Measurements from ENCODE around the gene KCNK3. TPM values are rescaled to one million over a fixed set of nuclear protein-coding genes. Genes with fewer than 3 reads are reported as not detected.
"Not testable (repeated sequence)": the region's sequence is repeated elsewhere in the genome, so short reads cannot be mapped to it uniquely, and the experiment has no call there.

Gene KCNK3
- total RNA-seq, 1 donor from 2014 or later: 9.6 TPM

GRCh38 chr2:26754972-26755670 is 62.6 kb downstream of the KCNK3 start:
- DNase-seq (ENCODE audit: low read depth): peak; percentile 70

DNA sequence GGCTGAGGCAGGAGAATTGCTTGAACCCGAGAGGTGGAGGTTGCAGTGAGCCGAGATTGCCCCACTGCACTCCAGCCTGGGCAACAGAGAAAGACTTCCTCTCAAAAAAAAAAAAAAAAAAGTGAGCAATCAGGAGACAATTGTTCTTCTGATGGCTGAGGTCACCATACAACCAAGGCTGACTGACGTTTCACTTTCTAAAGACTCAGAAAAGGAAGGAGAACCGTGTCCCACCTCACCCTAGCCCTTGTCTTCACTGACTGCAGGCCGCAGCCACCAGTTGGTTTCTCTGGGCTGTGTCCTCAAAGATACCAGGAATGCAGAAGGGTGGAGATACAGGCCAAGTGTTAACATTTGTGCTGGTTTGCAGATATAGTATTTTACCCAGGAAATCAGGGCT is 63.8 kb downstream of the KCNK3 start:
- no peak for DNase-seq (ENCODE audit: low read depth)

GRCh38 chr2:26757873-26758789 is 65.6 kb downstream of the KCNK3 start:
- DNase-seq (ENCODE audit: low read depth): peak; percentile 100

GRCh38 chr2:26758790-26759321 is 66.3 kb downstream of the KCNK3 start:
- DNase-seq (ENCODE audit: low read depth): peak; percentile 82

GRCh38 chr2:26759845-26760244 is 67.3 kb downstream of the KCNK3 start:
- no peak for DNase-seq (ENCODE audit: low read depth)

DNA sequence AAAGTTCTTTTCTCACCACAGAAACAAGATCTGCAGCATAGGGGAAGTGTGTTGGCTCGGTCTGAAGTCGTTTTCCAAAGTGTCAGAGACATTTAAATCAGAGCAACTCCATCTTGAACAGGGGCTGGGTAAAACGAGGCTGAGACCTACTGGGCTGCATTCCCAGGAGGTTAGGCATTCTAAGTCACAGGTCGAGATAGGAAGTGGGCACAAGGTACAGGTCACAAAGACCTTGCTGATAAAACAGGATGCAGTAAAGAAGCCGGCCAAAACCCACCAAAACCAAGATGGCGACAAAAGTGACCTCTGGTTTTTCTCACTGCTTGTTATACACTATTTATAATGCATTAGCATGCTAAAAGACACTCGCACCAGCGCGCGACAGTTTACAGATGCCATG is 68.5 kb downstream of the KCNK3 start:
- not testable (repeated sequence) for DNase-seq (ENCODE audit: low read depth)

GRCh38 chr2:26763019-26763418 is 70.5 kb downstream of the KCNK3 start:
- DNase-seq (ENCODE audit: low read depth): no peak

DNA sequence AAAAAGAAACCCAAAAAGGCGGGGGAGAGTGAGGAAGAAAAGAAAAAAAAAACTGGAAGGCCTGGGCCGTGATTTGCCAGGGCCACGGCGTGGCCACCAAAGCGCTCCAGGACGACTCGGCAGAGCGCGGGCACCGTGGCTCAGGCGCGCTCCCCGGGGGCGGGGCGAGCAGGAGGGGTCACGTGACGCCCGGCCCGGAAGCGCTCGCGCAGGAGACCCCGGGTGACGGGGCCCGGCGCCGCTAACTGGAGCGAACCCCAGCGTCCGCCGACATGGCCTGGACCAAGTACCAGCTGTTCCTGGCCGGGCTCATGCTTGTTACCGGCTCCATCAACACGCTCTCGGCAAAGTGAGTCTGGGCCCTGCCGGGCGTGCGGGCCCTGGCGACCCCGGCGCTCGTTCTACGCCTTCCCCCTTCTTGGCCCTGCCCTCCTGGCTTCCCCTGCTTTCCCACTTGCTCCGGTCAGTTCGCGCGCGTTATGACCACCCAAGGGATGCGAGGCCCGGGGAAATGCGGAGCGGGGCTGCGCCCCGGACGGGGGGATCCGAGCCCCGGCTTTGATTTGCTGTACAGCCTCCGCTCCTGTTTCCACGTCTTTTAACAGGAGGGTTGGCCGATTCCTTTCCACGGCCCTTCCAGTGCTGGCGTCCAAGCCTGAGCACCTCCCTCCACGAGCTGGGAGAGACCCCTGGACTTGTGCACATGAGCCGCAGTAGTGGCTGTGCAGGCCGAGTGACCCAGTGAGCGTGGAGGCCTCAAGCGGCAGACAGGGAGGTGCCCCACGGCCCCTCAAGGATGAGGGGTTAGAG is 71.8 kb downstream of the KCNK3 start, which contains the start of gene SLC35F6:
SLC35F6 (plus strand) TSS at position 207 of the 810 bp plus-strand sequence; CDS start at position 273, 66 bp downstream.
- DNase-seq (ENCODE audit: low read depth): no peak

DNA sequence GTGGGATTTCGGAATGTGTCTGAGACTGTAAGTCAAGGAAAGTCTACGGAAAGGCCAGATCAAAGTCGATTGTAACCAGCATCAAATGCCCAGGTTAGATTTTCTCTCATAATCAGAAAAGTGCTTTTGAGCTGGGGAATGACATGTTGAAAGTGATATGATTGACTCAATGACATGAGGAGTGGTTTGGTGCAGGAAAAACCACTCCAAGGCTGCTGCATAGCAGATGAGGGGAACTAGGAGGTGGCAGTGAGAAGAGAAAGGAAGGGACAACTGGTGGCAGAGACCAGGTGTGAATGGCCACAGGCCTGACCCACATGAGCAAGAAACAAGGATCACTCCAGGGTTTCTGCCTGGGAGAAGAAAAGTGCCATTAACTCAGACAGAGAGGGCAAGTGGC is 72.4 kb downstream of the KCNK3 start:
- DNase-seq (ENCODE audit: low read depth): no peak

- no peak for DNase-seq (ENCODE audit: low read depth)
Measured at GRCh38 chr2:26765475-26766200, 73.1 kb downstream of the KCNK3 start.

DNA sequence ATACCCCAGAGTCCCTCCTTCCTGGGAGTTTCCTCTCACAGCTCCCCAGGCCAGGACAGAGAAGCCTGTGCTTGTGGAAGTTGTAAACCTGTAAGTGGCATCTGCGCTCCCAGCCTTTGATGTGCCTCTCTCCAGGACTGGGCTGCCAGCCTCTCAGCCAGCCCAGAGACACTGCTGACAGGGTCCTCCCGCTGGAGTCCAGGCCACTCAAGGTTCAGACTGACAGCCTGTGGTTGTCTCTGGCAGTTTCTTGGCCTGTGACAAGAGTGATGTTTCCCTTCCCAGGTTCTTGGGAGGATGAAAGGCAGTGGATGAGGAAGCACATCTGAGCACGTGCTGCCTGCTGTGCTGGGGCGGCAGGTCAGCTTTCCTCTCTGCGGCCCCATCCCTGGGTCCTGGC is 74.6 kb downstream of the KCNK3 start:
- DNase-seq (ENCODE audit: low read depth): no peak

GRCh38 chr2:26767894-26768487 is 75.5 kb downstream of the KCNK3 start:
- DNase-seq (ENCODE audit: low read depth): no peak

- DNase-seq (ENCODE audit: low read depth): no peak
Measured at GRCh38 chr2:26768759-26769088, 76.2 kb downstream of the KCNK3 start.

DNA sequence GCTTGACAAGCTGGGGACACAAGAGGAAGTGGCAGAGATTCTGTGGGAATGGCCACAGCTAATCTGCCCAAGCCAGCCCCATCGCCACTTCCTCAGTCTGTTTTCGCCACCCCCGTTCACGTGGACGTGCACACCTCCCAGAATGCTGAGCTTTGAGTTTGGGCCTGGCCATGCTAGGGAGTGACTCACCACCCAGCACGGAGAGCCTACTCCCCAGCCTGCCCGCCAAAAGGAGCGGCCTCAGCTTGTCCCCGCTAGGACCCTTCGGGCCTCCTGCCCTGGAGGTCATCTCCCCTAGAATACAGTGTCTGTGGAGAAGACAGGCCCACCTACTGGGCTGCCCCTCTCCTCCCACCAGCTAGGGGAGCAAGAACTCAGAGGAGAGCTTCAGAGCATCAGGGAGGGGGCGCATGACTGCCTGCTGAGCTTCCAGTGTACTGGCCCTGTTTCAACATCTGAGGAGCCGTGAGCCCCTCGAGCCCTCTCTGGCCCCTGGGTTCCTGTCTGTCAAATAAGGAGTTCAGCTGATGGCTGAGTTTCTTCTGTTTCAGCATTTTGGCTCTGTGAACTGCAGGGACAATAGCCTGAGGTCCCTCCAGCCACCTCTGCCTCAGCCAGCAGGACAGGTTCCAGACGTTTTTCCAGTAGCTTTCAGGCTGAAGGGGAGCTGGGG is 76.7 kb downstream of the KCNK3 start:
- peak; percentile 67 for DNase-seq (ENCODE audit: low read depth)

DNA sequence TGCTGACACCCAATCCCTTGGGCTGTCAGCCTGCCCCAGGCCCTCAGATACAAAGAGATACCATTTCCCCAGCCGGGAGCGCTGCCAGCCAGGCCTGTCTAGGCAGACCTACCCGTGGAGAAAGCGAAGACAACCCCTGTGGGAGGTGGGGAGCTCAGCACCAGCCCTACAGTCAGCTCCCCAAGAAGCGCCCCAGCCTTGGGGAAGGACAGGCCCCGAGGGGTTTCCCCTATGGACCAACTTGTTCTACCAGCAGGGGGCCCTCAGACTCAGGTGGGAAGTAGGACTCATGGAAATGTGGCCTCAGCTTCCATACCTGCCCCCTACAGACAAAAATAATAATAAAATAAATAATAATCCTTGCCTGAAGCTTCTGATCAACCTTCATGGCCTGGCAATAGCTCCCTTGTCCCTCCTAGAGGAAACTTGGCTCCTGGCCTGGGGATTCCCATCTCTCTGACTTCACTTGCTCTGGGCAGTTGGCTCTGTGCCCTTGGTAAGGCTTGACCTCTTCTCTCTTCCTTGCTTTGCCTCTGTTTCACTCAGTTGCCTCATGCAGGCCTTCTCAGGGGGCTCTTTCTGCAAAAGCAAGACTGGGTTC is 78.6 kb downstream of the KCNK3 start:
- DNase-seq (ENCODE audit: low read depth): peak; percentile 85

- DNase-seq (ENCODE audit: low read depth): peak; percentile 88
Measured at GRCh38 chr2:26772064-26773001, 79.8 kb downstream of the KCNK3 start.

GRCh38 chr2:26776195-26776800 is 83.8 kb downstream of the KCNK3 start:
- no peak for DNase-seq (ENCODE audit: low read depth)

DNA sequence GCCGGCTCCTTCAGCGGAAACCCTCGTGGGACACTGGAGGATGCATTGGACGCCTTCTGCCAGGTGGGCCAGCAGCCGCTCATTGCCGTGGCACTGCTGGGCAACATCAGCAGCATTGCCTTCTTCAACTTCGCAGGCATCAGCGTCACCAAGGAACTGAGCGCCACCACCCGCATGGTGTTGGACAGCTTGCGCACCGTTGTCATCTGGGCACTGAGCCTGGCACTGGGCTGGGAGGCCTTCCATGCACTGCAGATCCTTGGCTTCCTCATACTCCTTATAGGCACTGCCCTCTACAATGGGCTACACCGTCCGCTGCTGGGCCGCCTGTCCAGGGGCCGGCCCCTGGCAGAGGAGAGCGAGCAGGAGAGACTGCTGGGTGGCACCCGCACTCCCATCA is 85.6 kb downstream of the KCNK3 start:
- no peak for DNase-seq (ENCODE audit: low read depth)

All from renal cortical epithelial cell (primary cell).